WTC11 (cell line): ENCODE results near the gene CROCC2. TPM values are rescaled to one million over a fixed set of nuclear protein-coding genes. Genes with fewer than 3 reads are reported as not detected.

Experiments used
- ATAC-seq: fragments of 200-7000 bp; cut with Tn5 transposase; 2 replicates; pipeline ENCODE4 v1.10.0; 2021; ENCODE audit warnings: mild to moderate bottlenecking, moderate library complexity
- CTCF ChIA-PET: fragments of 300-600 bp; sonication (Branson Sonifier 250); formaldehyde crosslinking; loops from one replicate; lab custom pipeline; 2021; ENCODE audit warnings: antibody characterized with exemption; lab: Charles Lee
- POLR2A ChIA-PET: fragments of 350-600 bp; sonication (Branson Sonifier 250); formaldehyde crosslinking; loops from one replicate; lab custom pipeline; 2021; ENCODE audit warnings: antibody characterized with exemption; lab: Charles Lee
- DNase-seq: peaks from one replicate; pipeline ENCODE4 v3.0.0; 2021; ENCODE audit warnings: low spot score
- H3K27ac Mint-ChIP-seq: 2 replicates; pipeline ENCODE4 v1.8.0; 2021; ENCODE audit warnings: mixed read lengths
- H3K27me3 Mint-ChIP-seq: 2 replicates; pipeline ENCODE4 v1.8.0; 2021; ENCODE audit warnings: low read depth, mild to moderate bottlenecking, moderate library complexity, mixed read lengths
- H3K36me3 Mint-ChIP-seq: 2 replicates; pipeline ENCODE4 v1.8.0; 2021; ENCODE audit warnings: mixed read lengths
- H3K4me1 Mint-ChIP-seq: 2 replicates; pipeline ENCODE4 v1.8.0; 2022; ENCODE audit warnings: mixed read lengths
- H3K4me3 Mint-ChIP-seq: 2 replicates; pipeline ENCODE4 v1.8.0; 2021; ENCODE audit warnings: mild to moderate bottlenecking, moderate library complexity, mixed read lengths
- H3K9me3 Mint-ChIP-seq: 2 replicates; pipeline ENCODE4 v1.8.0; 2021; ENCODE audit warnings: mixed read lengths
- EMX1 ChIP-seq: fragments of 250-450 bp; sonication (Bioruptor Pico); IDR thresholded peaks from 2 replicates; pipeline ENCODE4 v1.8.0; 2021; ENCODE audit warnings: mild to moderate bottlenecking
- HMGXB4 ChIP-seq: sonication (generic); formaldehyde crosslinking; IDR thresholded peaks from 2 replicates; pipeline ENCODE4 v1.8.1; 2023; ENCODE audit warnings: mild to moderate bottlenecking, moderate library complexity, missing genetic modification reagents
- MYBL2 ChIP-seq: sonication (generic); formaldehyde crosslinking; IDR thresholded peaks from 2 replicates; pipeline ENCODE4 v1.8.1; 2023; ENCODE audit warnings: mild to moderate bottlenecking, moderate library complexity, missing genetic modification reagents
- NFATC4 ChIP-seq: fragments of 250-450 bp; sonication (Bioruptor Pico); IDR thresholded peaks from 2 replicates; pipeline ENCODE4 v1.9.0; 2021; ENCODE audit warnings: mild to moderate bottlenecking
- NFYB ChIP-seq: sonication (generic); formaldehyde crosslinking; conservative IDR thresholded peaks from 2 replicates; pipeline ENCODE4 v1.8.0; 2022; ENCODE audit warnings: low read depth, missing genetic modification reagents
- NR3C1 ChIP-seq: sonication (generic); formaldehyde crosslinking; conservative IDR thresholded peaks from 2 replicates; pipeline ENCODE4 v1.8.1; 2023; ENCODE audit warnings: low read depth, mild to moderate bottlenecking, missing genetic modification reagents
- RELA ChIP-seq: sonication (generic); formaldehyde crosslinking; IDR thresholded peaks from 2 replicates; pipeline ENCODE4 v1.8.1; 2022; ENCODE audit warnings: missing genetic modification reagents, mild to moderate bottlenecking, borderline replicate concordance
- SMAD4 ChIP-seq: sonication (generic); formaldehyde crosslinking; IDR thresholded peaks from 2 replicates; pipeline ENCODE4 v1.8.0; 2022; ENCODE audit warnings: mild to moderate bottlenecking, missing genetic modification reagents
- STAT6 ChIP-seq: sonication (generic); formaldehyde crosslinking; conservative IDR thresholded peaks from 2 replicates; pipeline ENCODE4 v1.8.1; 2023; ENCODE audit warnings: mild to moderate bottlenecking, low read depth, missing genetic modification reagents, moderate library complexity
- TP53 ChIP-seq: sonication (generic); formaldehyde crosslinking; IDR thresholded peaks from 2 replicates; pipeline ENCODE4 v1.8.1; 2023; ENCODE audit warnings: mild to moderate bottlenecking, missing genetic modification reagents
- ZNF138 ChIP-seq: sonication (generic); formaldehyde crosslinking; conservative IDR thresholded peaks from 2 replicates; pipeline ENCODE4 v1.8.1; 2022; ENCODE audit warnings: mild to moderate bottlenecking, moderate library complexity, missing genetic modification reagents
- ZNF416 ChIP-seq: fragments of 250-450 bp; sonication (Bioruptor Pico); IDR thresholded peaks from 2 replicates; pipeline ENCODE4 v1.9.0; 2021; ENCODE audit warnings: mild to moderate bottlenecking, inconsistent platforms
- ZSCAN18 ChIP-seq: fragments of 250-450 bp; sonication (Bioruptor Pico); IDR thresholded peaks from 2 replicates; pipeline ENCODE4 v2.1.2; 2022; ENCODE audit warnings: mild to moderate bottlenecking, moderate library complexity
- total RNA-seq: library from RNA; stranded (reverse); gene quantifications from 3 replicates; pipeline ENCODE4 v1.2.3, GENCODE V29; 2021
- TF ChIP-seq, protein P1 (sequence below): fragments of 250-450 bp; sonication (Bioruptor Pico); IDR thresholded peaks from 2 replicates; pipeline ENCODE4 v1.9.0; 2021; ENCODE audit warnings: mild to moderate bottlenecking
- TF ChIP-seq, protein P2 (sequence below): sonication (generic); formaldehyde crosslinking; IDR thresholded peaks from 2 replicates; pipeline ENCODE4 v1.8.1; 2023; ENCODE audit warnings: mild to moderate bottlenecking, missing genetic modification reagents, borderline replicate concordance
- TF ChIP-seq, protein P3 (sequence below): sonication (generic); formaldehyde crosslinking; IDR thresholded peaks from 2 replicates; pipeline ENCODE4 v1.8.0; 2023; ENCODE audit warnings: mild to moderate bottlenecking, missing genetic modification reagents
- TF ChIP-seq, protein P4 (sequence below): fragments of 200-600 bp; IDR thresholded peaks from 2 replicates; pipeline ENCODE4 v1.8.0; 2022; ENCODE audit warnings: antibody characterized with exemption

Gene CROCC2
- total RNA-seq, 1 experiment from 2014 or later: not detected

DNA sequence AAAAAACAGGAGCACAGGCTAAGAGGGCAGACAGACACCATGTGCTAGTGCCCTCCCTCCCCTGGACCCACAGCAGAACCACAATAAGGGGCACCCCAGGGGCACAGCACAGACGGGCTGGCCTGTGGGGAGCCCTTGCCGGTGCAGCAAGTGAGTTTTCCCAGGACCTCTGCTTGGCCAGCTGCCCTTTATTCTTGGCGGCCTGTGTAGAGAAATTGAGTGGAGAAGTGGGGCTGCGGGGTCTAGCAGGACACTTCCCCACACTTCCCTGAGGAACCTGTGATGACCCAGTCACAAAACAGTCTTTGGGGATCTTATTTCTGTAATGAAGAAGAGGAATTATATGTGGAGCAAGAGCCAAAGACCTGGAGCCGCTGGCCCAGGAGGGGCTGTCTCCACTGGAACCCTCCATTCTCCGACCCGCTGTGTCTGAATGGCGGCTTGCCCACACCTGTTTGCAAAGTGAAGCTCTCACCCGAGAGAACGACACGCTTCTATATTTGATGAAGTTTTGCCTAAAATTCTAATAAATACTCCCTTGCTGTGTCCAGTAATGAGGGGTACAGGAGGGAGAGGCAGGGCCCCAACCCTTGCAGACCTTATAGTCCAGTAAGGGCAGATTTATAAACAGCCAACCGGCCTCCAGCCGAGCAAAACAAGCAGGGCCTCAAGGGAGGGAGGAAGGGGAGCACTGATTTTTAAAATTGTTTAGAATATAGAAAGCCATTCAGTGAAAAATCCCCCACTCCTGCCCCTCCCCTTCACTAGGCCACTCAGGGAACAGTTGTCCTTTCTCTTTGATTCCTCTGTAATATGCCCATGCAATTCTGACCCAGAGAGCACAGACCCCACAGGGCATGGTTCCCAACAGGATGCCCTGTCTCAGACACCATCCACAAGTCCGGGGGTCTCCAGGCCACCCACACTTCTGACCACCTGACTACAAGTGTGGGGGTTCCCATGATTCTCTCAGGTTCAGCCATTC is 47.6 kb downstream of the CROCC2 start (continued):
- TF ChIP-seq HMGXB4 (CRISPR knock-in tag) (no peak), NR3C1 (CRISPR knock-in tag) (no peak), TP53 (no peak)
- TF ChIP-seq, protein P1, sequence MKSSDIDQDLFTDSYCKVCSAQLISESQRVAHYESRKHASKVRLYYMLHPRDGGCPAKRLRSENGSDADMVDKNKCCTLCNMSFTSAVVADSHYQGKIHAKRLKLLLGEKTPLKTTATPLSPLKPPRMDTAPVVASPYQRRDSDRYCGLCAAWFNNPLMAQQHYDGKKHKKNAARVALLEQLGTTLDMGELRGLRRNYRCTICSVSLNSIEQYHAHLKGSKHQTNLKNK (CRISPR knock-in tag): no peak

GRCh38 chr2:240954436-240955305 is 48.5 kb downstream of the CROCC2 start:
- ATAC-seq: no peak
- Mint-ChIP-seq H3K27me3 (no peaks in the 10 kb centered on the region), H3K4me3 (no peak overlapping the region), H3K9me3 (no peaks in the 10 kb centered on the region), H3K36me3 (no peaks in the 10 kb centered on the region), H3K27ac (no peak overlapping the region), H3K4me1 (peaks cover 11% of the 10 kb centered on the region; the same call in 1 of the 2 replicates)
- ChIA-PET CTCF (interaction anchor here (0.9 to 1.2 kb wide), 3 partner anchors 29 to 103 kb away, joined by 3 to 6 read pairs (median 3); no protein-coding TSS in a partner anchor), POLR2A (no interaction called here)
- DNase-seq: no peak
- TF ChIP-seq NFYB (CRISPR knock-in tag): no peak
- TF ChIP-seq RELA: no peak
- TF ChIP-seq ZSCAN18 (CRISPR knock-in tag): no peak
- no peak for TF ChIP-seq ZNF416 (CRISPR knock-in tag)
- TF ChIP-seq MYBL2 (CRISPR knock-in tag): no peak
- TF ChIP-seq, protein P2, sequence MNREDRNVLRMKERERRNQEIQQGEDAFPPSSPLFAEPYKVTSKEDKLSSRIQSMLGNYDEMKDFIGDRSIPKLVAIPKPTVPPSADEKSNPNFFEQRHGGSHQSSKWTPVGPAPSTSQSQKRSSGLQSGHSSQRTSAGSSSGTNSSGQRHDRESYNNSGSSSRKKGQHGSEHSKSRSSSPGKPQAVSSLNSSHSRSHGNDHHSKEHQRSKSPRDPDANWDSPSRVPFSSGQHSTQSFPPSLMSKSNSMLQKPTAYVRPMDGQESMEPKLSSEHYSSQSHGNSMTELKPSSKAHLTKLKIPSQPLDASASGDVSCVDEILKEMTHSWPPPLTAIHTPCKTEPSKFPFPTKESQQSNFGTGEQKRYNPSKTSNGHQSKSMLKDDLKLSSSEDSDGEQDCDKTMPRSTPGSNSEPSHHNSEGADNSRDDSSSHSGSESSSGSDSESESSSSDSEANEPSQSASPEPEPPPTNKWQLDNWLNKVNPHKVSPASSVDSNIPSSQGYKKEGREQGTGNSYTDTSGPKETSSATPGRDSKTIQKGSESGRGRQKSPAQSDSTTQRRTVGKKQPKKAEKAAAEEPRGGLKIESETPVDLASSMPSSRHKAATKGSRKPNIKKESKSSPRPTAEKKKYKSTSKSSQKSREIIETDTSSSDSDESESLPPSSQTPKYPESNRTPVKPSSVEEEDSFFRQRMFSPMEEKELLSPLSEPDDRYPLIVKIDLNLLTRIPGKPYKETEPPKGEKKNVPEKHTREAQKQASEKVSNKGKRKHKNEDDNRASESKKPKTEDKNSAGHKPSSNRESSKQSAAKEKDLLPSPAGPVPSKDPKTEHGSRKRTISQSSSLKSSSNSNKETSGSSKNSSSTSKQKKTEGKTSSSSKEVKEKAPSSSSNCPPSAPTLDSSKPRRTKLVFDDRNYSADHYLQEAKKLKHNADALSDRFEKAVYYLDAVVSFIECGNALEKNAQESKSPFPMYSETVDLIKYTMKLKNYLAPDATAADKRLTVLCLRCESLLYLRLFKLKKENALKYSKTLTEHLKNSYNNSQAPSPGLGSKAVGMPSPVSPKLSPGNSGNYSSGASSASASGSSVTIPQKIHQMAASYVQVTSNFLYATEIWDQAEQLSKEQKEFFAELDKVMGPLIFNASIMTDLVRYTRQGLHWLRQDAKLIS: no peak
- TF ChIP-seq, protein P3, sequence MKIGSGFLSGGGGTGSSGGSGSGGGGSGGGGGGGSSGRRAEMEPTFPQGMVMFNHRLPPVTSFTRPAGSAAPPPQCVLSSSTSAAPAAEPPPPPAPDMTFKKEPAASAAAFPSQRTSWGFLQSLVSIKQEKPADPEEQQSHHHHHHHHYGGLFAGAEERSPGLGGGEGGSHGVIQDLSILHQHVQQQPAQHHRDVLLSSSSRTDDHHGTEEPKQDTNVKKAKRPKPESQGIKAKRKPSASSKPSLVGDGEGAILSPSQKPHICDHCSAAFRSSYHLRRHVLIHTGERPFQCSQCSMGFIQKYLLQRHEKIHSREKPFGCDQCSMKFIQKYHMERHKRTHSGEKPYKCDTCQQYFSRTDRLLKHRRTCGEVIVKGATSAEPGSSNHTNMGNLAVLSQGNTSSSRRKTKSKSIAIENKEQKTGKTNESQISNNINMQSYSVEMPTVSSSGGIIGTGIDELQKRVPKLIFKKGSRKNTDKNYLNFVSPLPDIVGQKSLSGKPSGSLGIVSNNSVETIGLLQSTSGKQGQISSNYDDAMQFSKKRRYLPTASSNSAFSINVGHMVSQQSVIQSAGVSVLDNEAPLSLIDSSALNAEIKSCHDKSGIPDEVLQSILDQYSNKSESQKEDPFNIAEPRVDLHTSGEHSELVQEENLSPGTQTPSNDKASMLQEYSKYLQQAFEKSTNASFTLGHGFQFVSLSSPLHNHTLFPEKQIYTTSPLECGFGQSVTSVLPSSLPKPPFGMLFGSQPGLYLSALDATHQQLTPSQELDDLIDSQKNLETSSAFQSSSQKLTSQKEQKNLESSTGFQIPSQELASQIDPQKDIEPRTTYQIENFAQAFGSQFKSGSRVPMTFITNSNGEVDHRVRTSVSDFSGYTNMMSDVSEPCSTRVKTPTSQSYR (CRISPR knock-in tag): no peak
- no peak for TF ChIP-seq SMAD4 (CRISPR knock-in tag)
- no peak for TF ChIP-seq NFATC4 (CRISPR knock-in tag)
- TF ChIP-seq, protein P1 (CRISPR knock-in tag): no peak
- TF ChIP-seq ZNF138: no peak
- TF ChIP-seq STAT6 (CRISPR knock-in tag): no peak
- TF ChIP-seq EMX1 (CRISPR knock-in tag): no peak
- TF ChIP-seq, protein P4, sequence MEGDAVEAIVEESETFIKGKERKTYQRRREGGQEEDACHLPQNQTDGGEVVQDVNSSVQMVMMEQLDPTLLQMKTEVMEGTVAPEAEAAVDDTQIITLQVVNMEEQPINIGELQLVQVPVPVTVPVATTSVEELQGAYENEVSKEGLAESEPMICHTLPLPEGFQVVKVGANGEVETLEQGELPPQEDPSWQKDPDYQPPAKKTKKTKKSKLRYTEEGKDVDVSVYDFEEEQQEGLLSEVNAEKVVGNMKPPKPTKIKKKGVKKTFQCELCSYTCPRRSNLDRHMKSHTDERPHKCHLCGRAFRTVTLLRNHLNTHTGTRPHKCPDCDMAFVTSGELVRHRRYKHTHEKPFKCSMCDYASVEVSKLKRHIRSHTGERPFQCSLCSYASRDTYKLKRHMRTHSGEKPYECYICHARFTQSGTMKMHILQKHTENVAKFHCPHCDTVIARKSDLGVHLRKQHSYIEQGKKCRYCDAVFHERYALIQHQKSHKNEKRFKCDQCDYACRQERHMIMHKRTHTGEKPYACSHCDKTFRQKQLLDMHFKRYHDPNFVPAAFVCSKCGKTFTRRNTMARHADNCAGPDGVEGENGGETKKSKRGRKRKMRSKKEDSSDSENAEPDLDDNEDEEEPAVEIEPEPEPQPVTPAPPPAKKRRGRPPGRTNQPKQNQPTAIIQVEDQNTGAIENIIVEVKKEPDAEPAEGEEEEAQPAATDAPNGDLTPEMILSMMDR: no peak
